Mammary epithelial cell (primary cell): ENCODE data around the gene SFSWAP.

Experiments
- CTCF ChIP-seq, 2 donors: IDR thresholded peaks in 1 of 2; conservative IDR thresholded peaks in 1 of 2; 2 replicates each; pipeline ENCODE4 v1.5.1; 2011 to 2012; ENCODE audit warnings: inconsistent platforms in 2 of 2, low read length in 2 of 2, mild to moderate bottlenecking in 2 of 2, control low read depth in 1 of 2, low read depth in 1 of 2; ENCODE audit not compliant: insufficient read depth in 1 of 2; ENCODE audit errors: extremely low read depth in 1 of 2
- EZH2 ChIP-seq: IDR thresholded peaks from 2 replicates; pipeline ENCODE4 v1.6.1; 2012; ENCODE audit warnings: low read length, inconsistent platforms, borderline replicate concordance

GRCh38 chr12:131835616-131836171 lies 124.8 kb downstream of the SFSWAP start:
- TF ChIP-seq CTCF (conservative IDR thresholded peaks at IDR 0.05 in 1 of 2, IDR thresholded peaks at IDR 0.05 in 1 of 2; ENCODE audit: extremely low read depth in 1 of 2, insufficient read depth in 1 of 2, low read depth in 1 of 2, low read length in 2 of 2) (no peak), EZH2 (no peak)
